Hepatocyte (in vitro differentiated cells): ENCODE measurements around the gene PIK3CG. TPM values are rescaled to one million over a fixed set of nuclear protein-coding genes. Genes with fewer than 3 reads are reported as not detected.

Experiments used
- DNase-seq: peaks from one replicate; pipeline ENCODE4 v3.0.0-alpha.2; 2016; ENCODE audit warnings: low spot score
- H2AFZ ChIP-seq: fragments of 200-600 bp; sonication (generic); 2 replicates; pipeline ENCODE4 v1.6.0; 2016; ENCODE audit warnings: antibody characterized with exemption, mild to moderate bottlenecking
- H3K27ac ChIP-seq: fragments of 200-600 bp; sonication (generic); 2 replicates; pipeline ENCODE4 v1.5.1; 2016; ENCODE audit warnings: mild to moderate bottlenecking
- H3K27me3 ChIP-seq: fragments of 200-600 bp; sonication (generic); 2 replicates; pipeline ENCODE4 v1.6.1; 2016
- H3K36me3 ChIP-seq: fragments of 200-600 bp; sonication (generic); replicated peaks from 2 replicates; pipeline ENCODE4 v1.5.1; 2016; ENCODE audit warnings: low read depth; ENCODE audit not compliant: insufficient read depth
- H3K4me1 ChIP-seq: fragments of 200-600 bp; sonication (generic); 2 replicates; pipeline ENCODE4 v1.5.1; 2016; ENCODE audit warnings: mild to moderate bottlenecking, moderate library complexity; ENCODE audit not compliant: insufficient read depth
- H3K4me2 ChIP-seq: fragments of 200-600 bp; sonication (generic); 2 replicates; pipeline ENCODE4 v1.6.0; 2016
- H3K4me3 ChIP-seq: fragments of 200-600 bp; sonication (generic); 2 replicates; pipeline ENCODE4 v1.5.1; 2016; ENCODE audit warnings: mild to moderate bottlenecking
- H3K79me2 ChIP-seq: fragments of 200-600 bp; sonication (generic); 2 replicates; pipeline ENCODE4 v1.6.0; 2017; ENCODE audit warnings: mild to moderate bottlenecking
- H3K9me2 ChIP-seq: fragments of 200-600 bp; sonication (generic); replicated peaks from 2 replicates; pipeline ENCODE4 v1.6.0; 2017; ENCODE audit warnings: mild to moderate bottlenecking; ENCODE audit not compliant: insufficient read depth
- H3K9me3 ChIP-seq: fragments of 200-600 bp; sonication (generic); 2 replicates; pipeline ENCODE4 v1.5.1; 2016; ENCODE audit warnings: low read depth, mild to moderate bottlenecking
- H4K20me1 ChIP-seq: fragments of 200-600 bp; sonication (generic); 2 replicates; pipeline ENCODE4 v1.6.0; 2016; ENCODE audit warnings: mild to moderate bottlenecking; ENCODE audit not compliant: insufficient read depth, poor library complexity, severe bottlenecking
- EZH2 ChIP-seq: fragments of 200-600 bp; sonication (generic); IDR thresholded peaks from 2 replicates; pipeline ENCODE4 v1.6.1; 2016; ENCODE audit warnings: antibody characterized with exemption, mild to moderate bottlenecking, borderline replicate concordance
- EZH2phosphoT487 ChIP-seq: fragments of 200-600 bp; sonication (generic); IDR thresholded peaks from one replicate; pipeline ENCODE4 v1.6.1; 2018; ENCODE audit warnings: antibody characterized with exemption, mild to moderate bottlenecking, low read depth, moderate library complexity; ENCODE audit not compliant: unreplicated experiment, severe bottlenecking
- WGBS: methylation state at CpG from one replicate; pipeline ENCODE4 v1.1.6; 2016; ENCODE audit warnings: low lambda C conversion rate; ENCODE audit errors: missing lambda C conversion rate; 5-methylcytosine and 5-hydroxymethylcytosine counted together
- polyA plus RNA-seq: library from polyadenylated mRNA; unstranded; fragments of >200 nt; fragmentation: Nextera tagmentation; extraction: Ambion mirVana; gene quantifications from 2 replicates; pipeline ENCODE4 v1.2.1, GENCODE V29; 2016
- total RNA-seq: library from RNA; depleted of rRNA; stranded (reverse); fragments of >200 nt; gene quantifications from 2 replicates; pipeline ENCODE4 v1.2.3, GENCODE V29; 2014
- TF ChIP-seq, protein P1 (sequence below): fragments of 200-600 bp; sonication (generic); IDR thresholded peaks from 2 replicates; pipeline ENCODE4 v1.5.1; 2016; ENCODE audit warnings: antibody characterized with exemption, mild to moderate bottlenecking; ENCODE audit not compliant: poor library complexity

The PIK3CG gene
- total and polyA plus RNA-seq, 2 experiments from 2014 or later = 0.03 to 0.25 TPM

DNA sequence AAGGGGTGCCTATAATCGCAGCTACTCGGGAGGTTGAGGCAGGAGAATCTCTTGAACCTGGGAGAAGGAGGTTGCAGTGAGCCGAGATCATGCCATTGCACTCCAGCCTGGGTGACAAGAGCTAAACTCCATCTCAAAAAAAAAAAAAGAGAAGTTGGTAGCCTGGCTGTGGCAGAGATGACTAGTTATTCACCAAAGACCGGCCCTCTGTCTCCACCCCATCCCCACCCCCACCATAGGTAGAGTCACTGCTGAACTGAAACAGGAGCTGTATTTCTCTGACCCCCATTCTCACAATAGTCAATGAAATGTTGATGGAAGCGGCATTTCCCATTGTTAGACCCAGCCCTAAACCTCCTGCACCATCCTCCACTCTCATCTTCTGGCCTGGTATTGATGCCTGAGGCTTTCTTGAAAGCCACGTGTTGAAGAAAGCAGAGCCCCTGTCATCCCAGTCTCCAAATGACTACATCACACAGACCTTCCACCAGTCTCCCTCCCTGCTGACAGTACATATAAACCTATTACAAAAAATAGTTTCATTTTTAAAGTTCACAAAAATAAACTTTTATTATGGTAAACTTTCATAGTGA is 9.4 kb upstream of the PIK3CG start:
- Histone ChIP-seq H3K36me3 (no peaks in the 10 kb centered on the region), H3K9me3 (no peaks in the 10 kb centered on the region), H2AFZ (no peak overlapping the region), H3K27me3 (no peaks in the 10 kb centered on the region), H3K27ac (no peak overlapping the region), H3K4me2 (no peak overlapping the region), H3K4me1 (peaks cover 12% of the 10 kb centered on the region), H3K4me3 (no peak overlapping the region), H4K20me1 (no peaks in the 10 kb centered on the region), H3K9me2 (no peaks in the 10 kb centered on the region), H3K79me2 (no peaks in the 10 kb centered on the region)
- TF ChIP-seq, protein P1, sequence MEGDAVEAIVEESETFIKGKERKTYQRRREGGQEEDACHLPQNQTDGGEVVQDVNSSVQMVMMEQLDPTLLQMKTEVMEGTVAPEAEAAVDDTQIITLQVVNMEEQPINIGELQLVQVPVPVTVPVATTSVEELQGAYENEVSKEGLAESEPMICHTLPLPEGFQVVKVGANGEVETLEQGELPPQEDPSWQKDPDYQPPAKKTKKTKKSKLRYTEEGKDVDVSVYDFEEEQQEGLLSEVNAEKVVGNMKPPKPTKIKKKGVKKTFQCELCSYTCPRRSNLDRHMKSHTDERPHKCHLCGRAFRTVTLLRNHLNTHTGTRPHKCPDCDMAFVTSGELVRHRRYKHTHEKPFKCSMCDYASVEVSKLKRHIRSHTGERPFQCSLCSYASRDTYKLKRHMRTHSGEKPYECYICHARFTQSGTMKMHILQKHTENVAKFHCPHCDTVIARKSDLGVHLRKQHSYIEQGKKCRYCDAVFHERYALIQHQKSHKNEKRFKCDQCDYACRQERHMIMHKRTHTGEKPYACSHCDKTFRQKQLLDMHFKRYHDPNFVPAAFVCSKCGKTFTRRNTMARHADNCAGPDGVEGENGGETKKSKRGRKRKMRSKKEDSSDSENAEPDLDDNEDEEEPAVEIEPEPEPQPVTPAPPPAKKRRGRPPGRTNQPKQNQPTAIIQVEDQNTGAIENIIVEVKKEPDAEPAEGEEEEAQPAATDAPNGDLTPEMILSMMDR = no peak
- no peak for TF ChIP-seq EZH2phosphoT487
- TF ChIP-seq EZH2 = no peak
- DNase-seq = no peak
- 83% methylated on average over 6 of the region's 6 CpGs for WGBS

DNA sequence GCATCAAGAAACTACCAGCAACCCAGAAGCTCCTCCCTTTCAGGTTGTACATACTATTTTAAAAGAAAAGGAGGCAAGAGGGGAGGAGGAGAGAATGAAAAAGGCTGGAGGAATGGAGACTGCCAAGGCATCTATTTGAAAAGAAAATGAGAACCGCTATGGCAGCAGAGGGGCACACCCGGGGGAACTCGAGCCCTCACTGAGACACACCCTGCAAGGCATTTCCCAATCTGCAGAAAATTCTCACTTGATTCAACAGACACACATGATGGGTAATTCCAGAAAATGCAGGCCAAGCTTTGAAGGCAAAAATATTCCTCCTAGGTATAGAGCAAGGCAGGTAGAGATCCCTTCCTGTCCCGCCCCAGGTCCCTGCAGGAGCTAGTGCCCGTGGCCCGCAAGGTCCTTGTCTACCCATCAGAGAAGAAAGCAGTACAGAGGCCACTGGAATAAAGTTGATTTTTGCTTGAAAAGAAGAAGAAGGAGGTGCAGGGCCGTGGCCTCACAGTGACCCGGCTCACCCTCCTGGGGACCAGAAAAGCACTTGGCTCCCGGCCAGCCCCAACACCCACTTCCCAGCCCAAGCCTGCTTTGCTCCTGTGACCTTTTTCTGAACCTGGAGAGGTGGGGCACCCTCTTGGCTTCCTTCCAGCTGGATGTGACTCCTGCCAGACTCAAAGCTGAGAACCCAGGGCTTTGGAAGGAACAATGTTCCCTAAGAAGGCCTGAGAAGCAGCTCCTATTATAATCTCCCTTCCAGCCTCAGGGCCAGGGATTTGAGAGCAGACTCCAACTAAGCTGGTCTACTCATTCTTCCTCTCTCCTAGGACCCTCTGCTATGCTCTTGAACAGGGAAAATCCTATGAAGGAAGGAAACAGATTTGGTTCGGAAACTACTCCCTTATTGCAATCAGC is 6.2 kb upstream of the PIK3CG start:
- 71% methylated on average over 10 of the region's 10 CpGs for WGBS
- Histone ChIP-seq H3K9me3 (no peaks in the 10 kb centered on the region), H3K36me3 (no peaks in the 10 kb centered on the region), H3K4me1 (peaks cover 12% of the 10 kb centered on the region), H3K27ac (peak overlapping the region; percentile 3), H2AFZ (no peak overlapping the region), H3K79me2 (no peaks in the 10 kb centered on the region), H3K4me2 (no peak overlapping the region), H3K4me3 (no peak overlapping the region), H3K9me2 (no peaks in the 10 kb centered on the region), H4K20me1 (no peaks in the 10 kb centered on the region), H3K27me3 (no peaks in the 10 kb centered on the region)
- TF ChIP-seq, protein P1 = no peak
- TF ChIP-seq EZH2phosphoT487 (no peak), EZH2 (no peak)
- peak; percentile 80 for DNase-seq

GRCh38 chr7:106862317-106863089 is 2.6 kb upstream of the PIK3CG start:
- DNase-seq = no peak
- no peak overlapping the region for H3K27ac ChIP-seq
- WGBS = 77% methylated on average over 8 of the region's 8 CpGs

More at GRCh38 chr7:106862317-106863089, 2.6 kb upstream of the PIK3CG start:
- Histone ChIP-seq H3K27me3 (no peaks in the 10 kb centered on the region), H3K4me2 (no peak overlapping the region), H3K9me3 (no peaks in the 10 kb centered on the region), H4K20me1 (no peaks in the 10 kb centered on the region), H3K9me2 (no peaks in the 10 kb centered on the region), H2AFZ (no peak overlapping the region), H3K79me2 (no peaks in the 10 kb centered on the region), H3K4me3 (no peak overlapping the region), H3K36me3 (no peaks in the 10 kb centered on the region), H3K4me1 (peaks cover 12% of the 10 kb centered on the region)
- TF ChIP-seq, protein P1 = no peak
- TF ChIP-seq EZH2 (no peak), EZH2phosphoT487 (no peak)
